Endothelial cell of umbilical vein (primary cell): Measurements from ENCODE around the gene HSD3B1. TPM values are rescaled to one million over a fixed set of nuclear protein-coding genes. Genes with fewer than 3 reads are reported as not detected.

Source experiments
- BruUV-seq: library from RNA; stranded (reverse); fragments of 400-500 nt; replicated peaks from 2 replicates; lab custom pipeline; 2021; lab: Mats Ljungman, UMichigan
- CTCF ChIA-PET: fragments of 300-600, 350-600 bp; sonication (Branson Sonifier 250); formaldehyde crosslinking; loops from one replicate; lab custom pipeline; 2021; ENCODE audit warnings: antibody characterized with exemption, inconsistent platforms; lab: Charles Lee
- POLR2A ChIA-PET: fragments of 300-600, 350-600 bp; sonication (Branson Sonifier 250); formaldehyde crosslinking; loops from one replicate; lab custom pipeline; 2021; ENCODE audit warnings: antibody characterized with exemption, inconsistent platforms; lab: Charles Lee
- DNase-seq: peaks from one replicate; pipeline ENCODE4 v3.0.0-alpha.2; 2011; ENCODE audit warnings: low read depth, low spot score
- FAIRE-seq: peaks from 2 replicates; lab custom pipeline; 2011; peaks lifted over from hg19 to GRCh38; lab: Jason Lieb, UNC
- H2AFZ ChIP-seq: 2 replicates; pipeline ENCODE4 v1.6.0; 2012; ENCODE audit warnings: low read depth, low read length, control low read depth, inconsistent platforms
- H3K27ac ChIP-seq: 2 replicates; pipeline ENCODE4 v1.5.1; 2011; ENCODE audit warnings: low read depth, mild to moderate bottlenecking, control low read depth, low read length, moderate library complexity; ENCODE audit not compliant: insufficient read depth
- H3K27me3 ChIP-seq, 2 experiments: 2 replicates each; pipeline versions ENCODE4 v1.6.0 to v1.6.1; 2011; ENCODE audit warnings: low read length in 2 of 2, mixed read lengths in 1 of 2; ENCODE audit not compliant: control insufficient read depth in 2 of 2, insufficient read depth in 2 of 2
- H3K36me3 ChIP-seq, 2 experiments: 2 replicates in 1 of 2; 3 replicates in 1 of 2; pipeline ENCODE4 v1.5.1; 2011; ENCODE audit warnings: low read length in 2 of 2, mild to moderate bottlenecking in 1 of 2, moderate library complexity in 1 of 2; ENCODE audit not compliant: control insufficient read depth in 2 of 2, insufficient read depth in 2 of 2; ENCODE audit errors: extremely low read depth in 1 of 2
- H3K4me1 ChIP-seq: 3 replicates; pipeline ENCODE4 v1.5.1; 2011; ENCODE audit warnings: mild to moderate bottlenecking, low read length; ENCODE audit not compliant: control insufficient read depth, insufficient read depth; ENCODE audit errors: extremely low read depth
- H3K4me2 ChIP-seq: 2 replicates; pipeline ENCODE4 v1.6.1; 2011; ENCODE audit warnings: low read length, control low read depth, mixed read lengths; ENCODE audit not compliant: insufficient read depth
- H3K4me3 ChIP-seq, 3 experiments: fragments of 200-600 bp in 1 of 3; sonication (generic), shearing (Covaris generic) in 1 of 3; replicated peaks in 1 of 3; 2 replicates each; pipeline ENCODE4 v1.5.1; 2011 to 2016; ENCODE audit warnings: control low read depth in 3 of 3, low read length in 3 of 3, mild to moderate bottlenecking in 2 of 3, inconsistent platforms in 1 of 3, low read depth in 1 of 3, moderate library complexity in 1 of 3; ENCODE audit not compliant: insufficient read depth in 1 of 3
- H3K79me2 ChIP-seq: 2 replicates; pipeline ENCODE4 v1.6.0; 2012; ENCODE audit warnings: low read length, inconsistent platforms; ENCODE audit not compliant: control insufficient read depth, insufficient read depth
- H3K9ac ChIP-seq: replicated peaks from 2 replicates; pipeline ENCODE3; 2011; ENCODE audit warnings: low read length, control low read depth; ENCODE audit not compliant: insufficient read depth; ENCODE audit errors: extremely low read depth
- H3K9me1 ChIP-seq: replicated peaks from 3 replicates; pipeline ENCODE4 v1.6.0; 2011; ENCODE audit warnings: mild to moderate bottlenecking, low read length; ENCODE audit not compliant: control insufficient read depth, insufficient read depth; ENCODE audit errors: extremely low read depth
- H3K9me3 ChIP-seq: replicated peaks from 2 replicates; pipeline ENCODE4 v1.5.1; 2012; ENCODE audit warnings: low read length, inconsistent platforms; ENCODE audit not compliant: control insufficient read depth, insufficient read depth
- H4K20me1 ChIP-seq: replicated peaks from 2 replicates; pipeline ENCODE3; 2011; ENCODE audit warnings: mild to moderate bottlenecking, low read length; ENCODE audit not compliant: control insufficient read depth, insufficient read depth; ENCODE audit errors: extremely low read depth
- EZH2 ChIP-seq: IDR thresholded peaks from 2 replicates; pipeline ENCODE4 v1.6.1; 2012; ENCODE audit warnings: borderline replicate concordance, low read depth, mild to moderate bottlenecking, moderate library complexity, low read length, inconsistent platforms; ENCODE audit not compliant: severe bottlenecking
- FOS ChIP-seq: IDR thresholded peaks from 2 replicates; pipeline ENCODE4 v1.6.1; 2011; ENCODE audit warnings: mild to moderate bottlenecking, low read length, moderate library complexity, borderline replicate concordance; ENCODE audit not compliant: insufficient read depth
- GATA2 ChIP-seq: IDR thresholded peaks from 2 replicates; pipeline ENCODE4 v1.7.0; 2011; ENCODE audit warnings: low read depth, mild to moderate bottlenecking, moderate library complexity, mixed read lengths, low read length; ENCODE audit not compliant: insufficient read length, insufficient read depth
- JUN ChIP-seq: IDR thresholded peaks from 2 replicates; pipeline ENCODE4 v1.6.1; 2011; ENCODE audit warnings: borderline replicate concordance, low read depth; ENCODE audit not compliant: insufficient read length, insufficient read depth
- MYC ChIP-seq: IDR thresholded peaks from one replicate; pipeline ENCODE4 v1.6.1; 2011; ENCODE audit warnings: mild to moderate bottlenecking, low read depth, low read length
- POLR2A ChIP-seq: IDR thresholded peaks from 2 replicates; pipeline ENCODE4 v1.6.1; 2012; ENCODE audit warnings: low read depth, mild to moderate bottlenecking, control low read depth, low read length
- POLR2AphosphoS5 ChIP-seq: IDR thresholded peaks from 2 replicates; pipeline ENCODE4 v1.6.1; 2012; ENCODE audit warnings: low read depth, mild to moderate bottlenecking, control low read depth, low read length, moderate library complexity; ENCODE audit not compliant: insufficient read depth
- dilution Hi-C: fragments of 300-500 bp; cut with MboI; formaldehyde crosslinking; loops from one replicate; pipeline ENCODE4 v1.15.0; 2019; ENCODE audit warnings: low sequenced_read_pairs; ENCODE audit not compliant: extremely low pct_ligation_motif_present
- intact Hi-C: fragments of 100-400 bp; cut with micrococcal nuclease; formaldehyde crosslinking; loops from one replicate; pipeline ENCODE4 v1.10.0; 2022
- polyA plus RNA-seq, 4 experiments: library from polyadenylated mRNA; depleted of rRNA in 3 of 4; stranded (reverse) in 3 of 4; unstranded in 1 of 4; fragments of >200 nt; gene quantifications; 2 replicates each; pipeline versions ENCODE4 v1.2.1 to v1.2.3, GENCODE V29; 2011 to 2012; ENCODE audit warnings: missing spikeins in 1 of 4
- total RNA-seq: library from RNA; stranded (reverse); gene quantifications from 2 replicates; pipeline ENCODE4 v1.2.3, GENCODE V29; 2021
- TF ChIP-seq, protein P1 (sequence below): IDR thresholded peaks from 2 replicates; pipeline ENCODE4 v1.6.1; 2011; ENCODE audit not compliant: insufficient read depth, insufficient read length
- TF ChIP-seq, protein P2 (sequence below), 2 donors: IDR thresholded peaks; 1 replicate in 1 of 2; 2 replicates in 1 of 2; pipeline ENCODE4 v1.5.1; 2011; ENCODE audit warnings: low read length in 2 of 2, mild to moderate bottlenecking in 2 of 2, moderate library complexity in 2 of 2, control low read depth in 1 of 2, inconsistent platforms in 1 of 2, low read depth in 1 of 2; ENCODE audit not compliant: insufficient read depth in 1 of 2; ENCODE audit errors: extremely low read depth in 1 of 2

Gene HSD3B1
- total and polyA plus RNA-seq, 2 donors (not counting 3 experiments of a cell fraction or from before 2014, with no cell fraction given): not detected

DNA sequence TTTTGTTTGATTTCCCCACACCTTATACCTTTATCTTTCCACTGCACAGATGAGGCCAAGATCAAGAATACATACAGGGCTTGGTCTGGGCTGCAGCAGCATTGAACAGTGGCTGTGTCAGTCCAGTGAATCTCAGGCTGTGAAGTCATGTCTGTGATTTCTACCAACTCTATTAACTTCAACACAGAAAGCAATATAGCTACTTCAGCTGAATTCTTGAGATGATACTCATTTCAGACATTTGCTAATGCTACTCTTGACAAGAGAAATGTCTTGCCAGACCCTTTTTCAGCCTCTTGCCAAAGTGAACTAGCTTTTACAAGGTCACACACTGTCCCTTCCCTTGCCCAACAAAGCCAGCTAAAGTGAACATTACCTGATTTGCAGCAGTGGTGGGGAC is 25.1 kb upstream of the HSD3B1 start:
- CTCF ChIA-PET: no interaction called here
- no peaks in the 10 kb centered on the region for H3K36me3 ChIP-seq
- no peak overlapping the region for H3K4me3 ChIP-seq
- TF ChIP-seq, protein P1, sequence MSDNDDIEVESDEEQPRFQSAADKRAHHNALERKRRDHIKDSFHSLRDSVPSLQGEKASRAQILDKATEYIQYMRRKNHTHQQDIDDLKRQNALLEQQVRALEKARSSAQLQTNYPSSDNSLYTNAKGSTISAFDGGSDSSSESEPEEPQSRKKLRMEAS: no peak
- no peak for TF ChIP-seq JUN
- no peak overlapping the region for H3K4me2 ChIP-seq
- no peaks in the 10 kb centered on the region for H3K4me1 ChIP-seq
- POLR2A ChIA-PET: no interaction called here
- no peaks in the 10 kb centered on the region for H3K27me3 ChIP-seq
- no peak for DNase-seq
- no peak overlapping the region for H2AFZ ChIP-seq
- H4K20me1 ChIP-seq: no peaks in the 10 kb centered on the region
- intact Hi-C loops (no loop called here), dilution Hi-C loops (no loop called here)
- no peak for FAIRE-seq
- no peaks in the 10 kb centered on the region for H3K9me3 ChIP-seq
- H3K9ac ChIP-seq: no peak overlapping the region
- H3K79me2 ChIP-seq: no peaks in the 10 kb centered on the region
- BruUV-seq: no TSS peak
- no peaks in the 10 kb centered on the region for H3K9me1 ChIP-seq
- no peak overlapping the region for H3K27ac ChIP-seq

DNA sequence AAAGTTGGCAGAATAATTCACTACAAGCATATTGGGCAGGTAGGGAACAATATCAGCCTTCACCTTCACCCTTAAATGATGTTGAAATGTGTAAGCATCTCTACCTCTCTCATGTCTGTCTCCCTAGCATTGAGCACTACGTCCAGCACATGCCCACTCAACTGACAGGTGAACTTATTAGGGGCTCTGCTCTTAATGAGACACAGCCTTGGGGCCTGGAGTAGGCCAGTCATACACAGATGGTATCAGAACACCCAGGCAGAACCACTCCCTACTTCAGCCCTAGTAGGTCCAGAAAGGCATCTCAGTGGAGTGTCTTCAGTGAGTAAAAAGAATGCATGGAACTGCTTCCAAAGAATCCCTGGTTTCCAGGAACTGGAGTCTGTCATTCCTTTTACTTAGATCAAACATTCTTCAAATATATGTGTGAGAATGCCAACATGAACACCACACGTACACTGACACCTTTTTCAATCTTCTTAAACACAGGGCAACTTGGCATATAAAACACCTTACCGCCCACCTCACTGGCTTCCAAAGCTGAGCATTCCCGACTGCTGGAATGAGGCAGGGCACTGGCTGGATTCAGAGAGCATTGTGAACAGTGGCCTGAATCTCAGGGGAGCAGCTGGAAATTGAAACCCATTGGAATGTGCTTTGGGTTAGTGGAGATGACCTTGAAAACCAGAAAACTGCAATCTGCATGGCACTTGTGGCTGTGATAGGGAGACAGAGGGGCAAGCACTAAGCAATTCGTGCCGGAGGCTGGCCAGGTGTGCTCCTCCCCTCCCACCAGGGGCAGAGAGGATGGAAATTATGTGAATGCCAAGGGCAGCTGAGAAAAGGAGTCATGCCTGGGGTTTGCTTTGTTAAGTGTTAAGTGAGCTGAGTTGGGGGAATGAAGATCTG is 24.2 kb upstream of the HSD3B1 start:
- TF ChIP-seq GATA2 (no peak), EZH2 (no peak), POLR2AphosphoS5 (no peak), MYC (no peak), JUN (no peak), FOS (no peak), POLR2A (no peak)
- TF ChIP-seq, protein P2, sequence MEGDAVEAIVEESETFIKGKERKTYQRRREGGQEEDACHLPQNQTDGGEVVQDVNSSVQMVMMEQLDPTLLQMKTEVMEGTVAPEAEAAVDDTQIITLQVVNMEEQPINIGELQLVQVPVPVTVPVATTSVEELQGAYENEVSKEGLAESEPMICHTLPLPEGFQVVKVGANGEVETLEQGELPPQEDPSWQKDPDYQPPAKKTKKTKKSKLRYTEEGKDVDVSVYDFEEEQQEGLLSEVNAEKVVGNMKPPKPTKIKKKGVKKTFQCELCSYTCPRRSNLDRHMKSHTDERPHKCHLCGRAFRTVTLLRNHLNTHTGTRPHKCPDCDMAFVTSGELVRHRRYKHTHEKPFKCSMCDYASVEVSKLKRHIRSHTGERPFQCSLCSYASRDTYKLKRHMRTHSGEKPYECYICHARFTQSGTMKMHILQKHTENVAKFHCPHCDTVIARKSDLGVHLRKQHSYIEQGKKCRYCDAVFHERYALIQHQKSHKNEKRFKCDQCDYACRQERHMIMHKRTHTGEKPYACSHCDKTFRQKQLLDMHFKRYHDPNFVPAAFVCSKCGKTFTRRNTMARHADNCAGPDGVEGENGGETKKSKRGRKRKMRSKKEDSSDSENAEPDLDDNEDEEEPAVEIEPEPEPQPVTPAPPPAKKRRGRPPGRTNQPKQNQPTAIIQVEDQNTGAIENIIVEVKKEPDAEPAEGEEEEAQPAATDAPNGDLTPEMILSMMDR (IDR thresholded peaks at IDR 0.05; ENCODE audit: extremely low read depth in 1 of 2, insufficient read depth in 1 of 2, low read depth in 1 of 2, low read length in 2 of 2): no peak
- TF ChIP-seq, protein P1: no peak
- H3K36me3 ChIP-seq: no peaks in the 10 kb centered on the region
- H3K4me1 ChIP-seq: no peaks in the 10 kb centered on the region
- no peak for DNase-seq
- ChIA-PET POLR2A (no interaction called here), CTCF (no interaction called here)
- H3K27ac ChIP-seq: no peak overlapping the region
- H3K27me3 ChIP-seq: no peaks in the 10 kb centered on the region
- no peaks in the 10 kb centered on the region for H3K79me2 ChIP-seq
- intact Hi-C loops: no loop called here
- H3K9me1 ChIP-seq: no peaks in the 10 kb centered on the region
- H3K9me3 ChIP-seq: no peaks in the 10 kb centered on the region
- FAIRE-seq: no peak
- no peak overlapping the region for H3K4me2 ChIP-seq
- H3K9ac ChIP-seq: no peak overlapping the region
- dilution Hi-C loops: no loop called here
- H3K4me3 ChIP-seq: no peak overlapping the region
- no TSS peak for BruUV-seq
- no peak overlapping the region for H2AFZ ChIP-seq
- no peaks in the 10 kb centered on the region for H4K20me1 ChIP-seq
